DMS79 treated with DMSO at 0.1 percent for 48 hours (cell line): ENCODE measurements around the gene CHST5.
"Not testable (repeated sequence)": the region's sequence is repeated elsewhere in the genome, so short reads cannot be mapped to it uniquely, and the experiment has no call there.

Source experiments
- DNase-seq: peaks from one replicate; lab custom pipeline; 2025; lab: John Stamatoyannopoulos, UW

Gene CHST5

GRCh38 chr16:75506107-75506506 is 29.8 kb downstream of the CHST5 start:
- DNase-seq, result no peak

GRCh38 chr16:75503801-75504200 is 32.1 kb downstream of the CHST5 start:
- DNase-seq, result no peak

GRCh38 chr16:75502916-75503605 is 32.8 kb downstream of the CHST5 start:
- DNase-seq, result no peak

GRCh38 chr16:75501820-75502219 is 34.1 kb downstream of the CHST5 start:
- DNase-seq, result not testable (repeated sequence)

GRCh38 chr16:75501359-75501758 is 34.5 kb downstream of the CHST5 start:
- DNase-seq, result no peak

DNA sequence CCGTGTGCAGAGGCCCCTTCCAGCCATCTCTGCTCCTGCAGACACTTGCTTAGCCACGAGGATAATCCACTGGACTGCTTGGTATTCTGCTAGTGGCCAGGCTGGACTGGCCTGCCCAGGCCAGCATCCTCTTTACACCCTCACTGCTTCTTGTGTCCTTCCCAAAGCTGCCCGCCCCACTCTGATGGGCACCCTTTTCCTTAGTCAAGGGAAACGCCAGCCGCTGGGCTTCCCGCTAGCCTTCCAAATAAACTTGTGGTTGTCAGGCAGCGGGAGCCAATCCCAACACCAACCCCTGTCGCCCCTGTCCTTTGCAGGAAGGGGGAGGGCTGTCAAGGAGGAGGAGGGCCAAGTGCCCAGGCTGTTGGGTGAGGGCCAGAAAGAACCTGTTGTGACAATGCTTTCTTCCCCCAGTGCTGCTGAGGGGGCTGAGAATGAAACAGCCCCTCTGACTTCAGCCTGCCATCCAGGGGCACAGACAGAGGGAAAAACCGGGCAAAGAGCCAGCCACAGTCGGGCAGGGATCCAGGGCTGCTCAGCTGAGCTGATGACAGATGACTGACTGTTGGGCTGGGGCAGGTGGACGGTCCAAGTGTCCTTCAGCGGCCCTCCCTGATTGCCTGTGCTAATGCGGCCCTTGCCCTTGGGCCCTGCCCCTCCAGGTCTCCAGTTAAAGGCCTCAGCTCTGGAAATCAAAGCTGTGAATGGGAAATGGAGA is 37.1 kb downstream of the CHST5 start:
- peak; percentile 29 for DNase-seq

DNA sequence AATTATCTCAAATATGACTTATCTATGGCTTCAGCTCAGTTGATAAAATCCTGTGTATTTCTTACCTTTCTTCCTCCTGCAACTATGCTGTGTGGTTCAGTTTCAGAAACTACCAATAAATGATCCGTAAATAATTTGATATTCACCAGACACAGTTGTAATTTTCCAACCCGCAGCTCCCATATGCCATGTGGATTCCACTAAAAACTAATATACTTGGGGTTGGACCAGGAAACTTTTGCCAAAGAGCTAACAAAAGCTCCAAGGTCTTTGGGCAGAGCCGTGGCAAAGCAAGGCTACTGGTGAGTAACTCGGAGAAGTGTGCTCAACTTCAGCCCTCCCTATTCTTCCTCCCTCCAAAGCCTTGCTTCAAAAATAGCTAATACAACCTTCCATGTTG is 38.4 kb downstream of the CHST5 start:
- DNase-seq, result no peak

DNA sequence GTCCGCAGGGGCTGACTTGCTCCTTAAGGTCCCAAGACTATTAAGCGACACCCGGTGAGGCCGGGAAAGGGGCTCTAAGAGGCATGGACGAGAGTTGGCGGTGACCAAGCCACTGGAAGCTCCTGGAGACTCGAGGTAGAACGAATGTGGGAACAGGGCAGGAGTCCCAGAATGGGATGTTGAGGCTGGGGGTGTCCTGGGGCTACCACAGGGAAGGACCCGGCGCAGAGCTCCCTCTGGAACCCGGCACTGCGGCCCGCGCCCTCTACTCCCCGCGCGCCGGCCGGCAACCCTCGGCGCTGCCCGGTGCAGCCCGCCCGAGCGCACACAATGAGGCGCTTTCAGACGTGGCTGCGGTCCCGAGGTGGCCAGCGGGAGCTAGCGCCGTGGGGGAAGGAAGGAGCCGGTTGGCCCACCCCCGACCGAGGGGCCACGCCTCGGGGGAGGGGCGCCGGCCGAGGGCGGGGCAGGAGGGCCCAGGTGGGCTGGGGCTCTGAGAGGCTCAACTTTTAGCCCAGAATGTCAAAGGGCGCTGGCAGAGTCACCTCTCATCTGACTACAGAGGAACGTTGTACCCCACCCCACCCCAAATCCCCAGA is 40.7 kb downstream of the CHST5 start, which contains the start of gene CHST6:
CHST6 (minus strand) TSS at position 366 of the 599 bp plus-strand sequence. CDS start 15,613 bp downstream, outside the sequence.
- no peak for DNase-seq

DNA sequence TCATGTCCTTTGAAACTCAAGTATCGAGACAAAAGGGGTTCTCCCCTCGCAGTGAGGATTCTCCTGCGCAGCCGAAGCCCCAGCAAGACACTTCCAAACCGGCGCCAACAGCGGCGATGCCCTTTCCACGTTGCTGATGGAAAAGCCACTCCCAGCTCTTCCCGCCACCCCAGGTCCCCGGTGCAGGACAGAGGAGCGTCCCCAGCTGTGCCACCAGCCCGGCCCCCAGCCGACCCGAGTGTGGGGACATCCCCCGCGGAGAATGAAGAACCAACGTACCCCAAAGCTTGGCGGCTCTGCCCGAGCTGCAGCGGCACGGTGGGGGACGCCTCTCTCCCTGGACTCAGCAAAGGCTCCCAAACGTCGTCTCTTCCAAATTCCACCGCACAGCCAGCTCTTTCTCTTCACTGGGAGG is 41.2 kb downstream of the CHST5 start:
- no peak for DNase-seq

DNA sequence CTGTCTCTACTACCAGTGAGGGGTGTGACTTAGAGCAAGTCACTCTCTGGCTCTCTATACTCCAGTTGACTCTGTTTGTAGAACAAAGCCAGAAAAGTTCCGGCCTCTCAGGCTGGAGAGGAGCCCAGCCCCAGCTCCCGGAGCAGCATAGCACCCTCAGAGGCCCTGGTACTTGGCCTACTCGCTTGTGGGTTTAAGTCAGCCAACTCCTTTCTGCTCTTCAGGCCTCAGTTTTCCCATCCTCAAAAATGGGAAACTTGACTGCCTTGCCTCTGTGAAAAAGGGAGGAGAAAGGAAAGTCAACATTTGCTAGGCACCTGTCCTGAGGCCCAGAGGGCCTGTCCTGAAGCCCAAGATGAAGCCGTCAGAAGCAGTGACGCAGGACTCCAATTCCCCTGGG is 41.7 kb downstream of the CHST5 start:
- no peak for DNase-seq

DNA sequence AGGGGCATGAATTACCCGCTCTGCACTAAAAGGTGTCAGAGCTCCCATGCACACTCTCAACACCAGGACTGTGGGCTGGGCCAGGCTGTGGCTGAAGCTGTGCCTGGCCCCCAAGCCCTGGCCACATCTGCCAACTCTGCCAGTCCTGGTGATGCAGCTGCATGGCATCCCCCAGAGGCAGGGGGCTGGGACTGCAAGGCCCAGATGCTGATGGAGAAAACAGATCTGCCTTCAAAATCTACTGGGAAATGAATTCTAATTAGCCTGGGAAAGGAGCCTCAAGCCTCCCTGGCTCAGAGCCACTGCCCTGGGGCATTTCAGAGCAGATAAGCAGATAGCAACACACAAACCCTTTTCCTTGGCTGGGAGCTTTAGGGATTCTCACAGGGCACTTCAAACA is 44.0 kb downstream of the CHST5 start:
- DNase-seq, result peak; percentile 87

GRCh38 chr16:75488322-75488721 is 47.6 kb downstream of the CHST5 start:
- DNase-seq, result no peak

DNA sequence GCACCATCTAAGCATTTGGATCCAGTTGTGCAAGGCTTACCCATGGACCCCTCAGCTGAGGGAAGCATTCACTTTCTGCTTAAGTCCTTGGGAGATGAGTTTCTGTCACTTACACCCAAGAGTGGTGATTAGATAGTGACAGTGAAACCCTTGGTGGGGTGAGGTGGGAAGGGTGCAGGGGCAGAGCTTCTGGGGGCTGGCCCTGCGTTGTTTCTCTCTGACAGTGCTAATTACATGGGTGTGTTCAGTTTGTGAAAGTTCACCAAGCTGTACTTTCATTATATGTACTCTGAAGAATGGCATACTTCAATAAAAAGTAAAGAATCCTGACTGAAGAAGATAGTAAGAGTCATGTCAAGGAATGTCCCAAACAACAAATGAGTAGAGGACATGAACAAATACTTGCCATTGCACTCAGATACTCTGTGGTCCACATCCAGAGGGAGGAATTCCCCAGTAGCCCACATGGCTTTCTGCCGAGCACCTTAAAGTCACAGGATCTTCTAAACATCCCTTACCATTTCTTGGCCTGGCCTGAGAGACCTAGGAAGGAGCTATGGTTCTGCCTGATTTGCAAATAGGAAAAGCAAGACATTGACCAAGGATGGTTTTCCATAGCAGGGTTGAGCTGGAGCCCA is 49.1 kb downstream of the CHST5 start:
- no peak for DNase-seq

GRCh38 chr16:75486014-75486675 is 49.8 kb downstream of the CHST5 start:
- DNase-seq, result peak; percentile 72

GRCh38 chr16:75485230-75486013 is 50.5 kb downstream of the CHST5 start:
- peak; percentile 16 for DNase-seq

- DNase-seq, result peak; percentile 29
Measured at GRCh38 chr16:75483222-75483621, 52.7 kb downstream of the CHST5 start.

DNA sequence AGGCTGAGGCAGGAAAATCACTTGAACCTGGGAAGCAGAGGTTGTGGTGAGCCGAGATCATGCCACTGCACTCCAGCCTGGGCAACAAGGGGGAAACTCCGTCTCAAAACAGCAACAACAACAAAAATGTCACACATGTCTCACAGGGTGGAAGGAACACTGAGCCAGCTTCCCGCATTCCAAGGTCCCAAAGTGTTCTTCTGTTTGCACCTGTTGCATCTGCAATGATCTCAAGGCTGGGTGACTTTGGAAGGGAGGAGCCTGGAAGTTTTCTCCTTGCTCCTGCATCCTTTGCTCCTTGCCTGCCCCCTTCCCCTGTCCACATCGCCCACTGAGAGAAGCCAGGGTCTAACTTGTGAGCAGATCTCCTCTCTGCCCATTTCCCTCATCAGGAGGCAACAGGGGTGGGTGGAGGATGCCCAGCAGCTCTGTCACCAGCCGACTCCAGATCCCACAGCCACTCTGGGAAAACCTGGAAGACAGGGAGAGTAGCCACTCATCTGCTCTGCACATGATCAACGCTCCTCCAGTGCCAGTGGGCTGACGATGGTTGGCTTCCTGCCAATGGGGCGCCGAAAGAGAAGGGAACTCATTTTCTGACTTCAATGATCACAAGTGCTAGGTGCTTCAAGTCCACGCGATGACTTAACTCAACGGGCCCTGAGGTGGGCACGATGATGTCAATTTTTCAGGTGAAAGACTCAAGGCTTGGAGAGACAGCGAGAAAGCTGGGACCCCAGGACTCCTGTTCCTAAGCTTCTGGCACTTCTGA is 53.3 kb downstream of the CHST5 start:
- DNase-seq, result peak; percentile 47

- DNase-seq, result no peak
Measured at GRCh38 chr16:75481475-75481874, 54.4 kb downstream of the CHST5 start.

- DNase-seq, result no peak
Measured at GRCh38 chr16:75479421-75479990, 56.4 kb downstream of the CHST5 start.
